OCI-LY3 (cell line): ENCODE data around the gene PCSK6.

Source experiments
- CTCF ChIP-seq: fragments of 200-600, 300-600 bp; sonication (generic); IDR thresholded peaks from 2 replicates; pipeline ENCODE4 v1.5.1; 2014; ENCODE audit warnings: antibody characterized with exemption, low read length, low read depth
- EZH2phosphoT487 ChIP-seq: fragments of 200-600 bp; shearing (Covaris generic); IDR thresholded peaks from 2 replicates; pipeline ENCODE4 v1.6.1; 2018; ENCODE audit warnings: antibody characterized with exemption, mixed run types, low read depth

GRCh38 chr15:101538177-101538576, 48.7 kb upstream of the PCSK6 start:
- TF ChIP-seq CTCF (no peak), EZH2phosphoT487 (no peak)
